Heart left ventricle (tissue), 13 donors: ENCODE results near the gene SRC.

Experiments used
- CTCF ChIP-seq, 12 donors: fragments of 200-600 bp; sonication (generic) in 4 of 12; IDR thresholded peaks; one replicate each; pipeline versions ENCODE4 v1.5.0 to v1.8.0; 2018 to 2022; ENCODE audit warnings: antibody characterized with exemption in 12 of 12, mild to moderate bottlenecking in 5 of 12
- POLR2A ChIP-seq, 2 donors: fragments of 450-650 bp; IDR thresholded peaks; one replicate each; pipeline ENCODE4 v1.6.1; 2017; ENCODE audit warnings: antibody characterized with exemption in 2 of 2, mild to moderate bottlenecking in 2 of 2, moderate library complexity in 2 of 2
- donor health status: ischemic (EF 13 %, LVEDD 7.1; RV severe dilation, severe dysfunction).
- donor health status: DM: no; HTN: yes; CAD: no.
- donor health status: DM: no; HTN: no; CAD: no.
- donor health status: ischemic (EF 25% LVEDD 6.9; RV normal size, moderate dysfunction).
- donor health status: ischemic (EF 25% LVEDD 5.7; RV mildly dilated, moderate dysfunction).
- donor health status: ischemic (EF 35%, LVEDD 5.7; RV mildly dilated, moderate dysfunction).
- donor health status: nonischemic (EF 11% LVEDD 7.7; RV severe dilation, severe dysfunction).
- donor health status: DM: yes; HTN: yes; CAD: no.
- donor health status: PGD.
- donor health status: ischemic (EF 29% LVEDD 5.4; RV normal size, mild dysfunction).
- donor health status: nonischemic (EF 23%, LVEDD 6.1; RV moderate dilation, normal function).

- TF ChIP-seq CTCF (IDR thresholded peaks at IDR 0.05) (no peak), POLR2A (IDR thresholded peaks at IDR 0.05) (no peak)
These were observed 8.5 kb upstream of the SRC start for GRCh38 chr20:37337208-37337991.
